SIG-M5 (cell line): Measurements from ENCODE around the gene NR2F1-AS1.

Experiments
- DNase-seq: peaks from one replicate; lab custom pipeline; 2025; lab: John Stamatoyannopoulos, UW

The NR2F1-AS1 gene

GRCh38 chr5:93580927-93581445 is at the start of gene NR2F1-AS1:
NR2F1-AS1 (minus strand) TSS chr5:93581219.
- DNase-seq = no peak

GRCh38 chr5:93626801-93627200 is 45.8 kb upstream of the NR2F1-AS1 start:
- DNase-seq = no peak

GRCh38 chr5:93623153-93623552 is 42.1 kb upstream of the NR2F1-AS1 start:
- no peak for DNase-seq

- no peak for DNase-seq
Observed at GRCh38 chr5:93622240-93622885, 41.3 kb upstream of the NR2F1-AS1 start.

GRCh38 chr5:93621327-93621798 is 40.3 kb upstream of the NR2F1-AS1 start:
- DNase-seq = no peak

GRCh38 chr5:93620487-93621326 is 39.7 kb upstream of the NR2F1-AS1 start:
- DNase-seq = no peak

GRCh38 chr5:93616538-93617174 is 35.6 kb upstream of the NR2F1-AS1 start:
- no peak for DNase-seq

- no peak for DNase-seq
Observed at GRCh38 chr5:93612855-93613243, 31.8 kb upstream of the NR2F1-AS1 start.

- DNase-seq = no peak
Observed at GRCh38 chr5:93611976-93612854, 31.2 kb upstream of the NR2F1-AS1 start.

GRCh38 chr5:93611273-93611975 is 30.4 kb upstream of the NR2F1-AS1 start:
- no peak for DNase-seq

- no peak for DNase-seq
Observed at GRCh38 chr5:93610581-93611272, 29.7 kb upstream of the NR2F1-AS1 start.

GRCh38 chr5:93609762-93610161 is 28.7 kb upstream of the NR2F1-AS1 start:
- no peak for DNase-seq

GRCh38 chr5:93608855-93609254 is 27.8 kb upstream of the NR2F1-AS1 start:
- DNase-seq = no peak

- no peak for DNase-seq
Observed at GRCh38 chr5:93607367-93608258, 26.6 kb upstream of the NR2F1-AS1 start.

- DNase-seq = no peak
Observed at GRCh38 chr5:93606382-93606752, 25.3 kb upstream of the NR2F1-AS1 start.

GRCh38 chr5:93604644-93605515 is 23.9 kb upstream of the NR2F1-AS1 start:
- DNase-seq = no peak

- DNase-seq = no peak
Observed at GRCh38 chr5:93603793-93604643, 23.0 kb upstream of the NR2F1-AS1 start.
